H9 (cell line): ENCODE results near the gene VPS4A. TPM values are rescaled to one million over a fixed set of nuclear protein-coding genes. Genes with fewer than 3 reads are reported as not detected.

Experiments
- DNase-seq: peaks from one replicate; pipeline ENCODE4 v3.0.0-alpha.2; 2017
- H2AFZ ChIP-seq: one replicate; pipeline ENCODE4 v1.6.1; 2013; ENCODE audit warnings: mild to moderate bottlenecking, low read length, control low read depth, moderate library complexity
- H2AK5ac ChIP-seq: 2 replicates; pipeline ENCODE4 v1.6.1; 2013; ENCODE audit warnings: low read length, control low read depth, mixed read lengths; ENCODE audit not compliant: insufficient read length
- H2BK120ac ChIP-seq: one replicate; pipeline ENCODE4 v1.6.1; 2013; ENCODE audit warnings: low read depth, mild to moderate bottlenecking, low read length, control low read depth, inconsistent platforms; ENCODE audit not compliant: poor library complexity, severe bottlenecking
- H2BK12ac ChIP-seq: 2 replicates; pipeline ENCODE4 v1.6.1; 2013; ENCODE audit warnings: low read length, control low read depth, mixed read lengths, low read depth; ENCODE audit not compliant: insufficient read length
- H2BK15ac ChIP-seq: 2 replicates; pipeline ENCODE4 v1.6.1; 2013; ENCODE audit warnings: low read depth, low read length, control low read depth
- H2BK20ac ChIP-seq: one replicate; pipeline ENCODE4 v1.6.1; 2013; ENCODE audit warnings: low read depth, mild to moderate bottlenecking, low read length, control low read depth, inconsistent platforms; ENCODE audit not compliant: poor library complexity, severe bottlenecking
- H2BK5ac ChIP-seq: 2 replicates; pipeline ENCODE4 v1.6.1; 2013; ENCODE audit warnings: low read length, control low read depth, mixed read lengths; ENCODE audit not compliant: insufficient read length
- H3K14ac ChIP-seq: 2 replicates; pipeline ENCODE4 v1.6.1; 2013; ENCODE audit warnings: low read length, control low read depth; ENCODE audit not compliant: insufficient read depth
- H3K18ac ChIP-seq: 2 replicates; pipeline ENCODE4 v1.6.1; 2013; ENCODE audit warnings: low read depth, mild to moderate bottlenecking, mixed read lengths, low read length, control low read depth; ENCODE audit not compliant: insufficient read length
- H3K23ac ChIP-seq: 2 replicates; pipeline ENCODE4 v1.6.1; 2013; ENCODE audit warnings: low read length, control low read depth, mixed read lengths, low read depth; ENCODE audit not compliant: insufficient read length
- H3K23me2 ChIP-seq: 2 replicates; pipeline ENCODE4 v1.6.1; 2013; ENCODE audit warnings: low read depth, mild to moderate bottlenecking, mixed read lengths, low read length, control low read depth; ENCODE audit not compliant: insufficient read length, poor library complexity, severe bottlenecking
- H3K27ac ChIP-seq: 2 replicates; pipeline ENCODE4 v1.5.1; 2013; ENCODE audit warnings: low read length, control low read depth, mixed read lengths, low read depth; ENCODE audit not compliant: insufficient read length
- H3K27me3 ChIP-seq: 2 replicates; pipeline ENCODE4 v1.6.1; 2013; ENCODE audit warnings: low read length, control low read depth, inconsistent platforms; ENCODE audit not compliant: insufficient read depth
- H3K4ac ChIP-seq: 2 replicates; pipeline ENCODE4 v1.6.1; 2013; ENCODE audit warnings: low read depth, mild to moderate bottlenecking, control low read depth, inconsistent platforms, low read length, moderate library complexity
- H3K4me1 ChIP-seq: 2 replicates; pipeline ENCODE4 v1.6.1; 2013; ENCODE audit warnings: low read length, control low read depth, inconsistent platforms; ENCODE audit not compliant: insufficient read depth
- H3K4me2 ChIP-seq: 2 replicates; pipeline ENCODE4 v1.6.1; 2013; ENCODE audit warnings: low read length, control low read depth, mixed read lengths; ENCODE audit not compliant: insufficient read length, insufficient read depth
- H3K56ac ChIP-seq: 2 replicates; pipeline ENCODE4 v1.6.1; 2013; ENCODE audit warnings: low read depth, mild to moderate bottlenecking, mixed read lengths, low read length, control low read depth; ENCODE audit not compliant: insufficient read length
- H3K79me1 ChIP-seq: 2 replicates; pipeline ENCODE4 v1.6.1; 2013; ENCODE audit warnings: low read depth, mild to moderate bottlenecking, moderate library complexity, low read length, control low read depth, inconsistent platforms; ENCODE audit not compliant: insufficient read depth, poor library complexity, severe bottlenecking
- H3K79me2 ChIP-seq: 2 replicates; pipeline ENCODE4 v1.6.1; 2013; ENCODE audit warnings: low read length, control low read depth, inconsistent platforms; ENCODE audit not compliant: insufficient read depth
- H3K9ac ChIP-seq: 2 replicates; pipeline ENCODE4 v1.6.1; 2013; ENCODE audit warnings: low read length, control low read depth, mixed read lengths; ENCODE audit not compliant: insufficient read length; ENCODE audit errors: extremely low read depth
- H3K9me3 ChIP-seq: one replicate; pipeline ENCODE4 v1.6.1; 2013; ENCODE audit warnings: low read depth, low read length, inconsistent platforms; ENCODE audit not compliant: control insufficient read depth
- H3T11ph ChIP-seq: one replicate; pipeline ENCODE4 v1.6.1; 2013; ENCODE audit warnings: mild to moderate bottlenecking, low read length, control low read depth, inconsistent platforms
- H4K20me1 ChIP-seq: one replicate; pipeline ENCODE4 v1.6.1; 2013; ENCODE audit not compliant: control insufficient read depth, insufficient read length, insufficient read depth
- H4K5ac ChIP-seq: 2 replicates; pipeline ENCODE4 v1.6.1; 2013; ENCODE audit warnings: low read depth, mild to moderate bottlenecking, mixed read lengths, low read length, control low read depth; ENCODE audit not compliant: insufficient read length
- H4K8ac ChIP-seq: replicated peaks from 2 replicates; pipeline ENCODE4 v1.6.1; 2013; ENCODE audit warnings: low read length, control low read depth, mixed read lengths, low read depth; ENCODE audit not compliant: insufficient read length
- H4K91ac ChIP-seq: 2 replicates; pipeline ENCODE4 v1.6.1; 2013; ENCODE audit warnings: low read depth, mild to moderate bottlenecking, moderate library complexity, mixed read lengths, low read length, control low read depth; ENCODE audit not compliant: insufficient read length
- H3K27ac Mint-ChIP-seq, 3 experiments: 2 replicates in 2 of 3; 3 replicates in 1 of 3; pipeline ENCODE4 v1.8.0; 2020 to 2021; ENCODE audit warnings: mixed read lengths in 3 of 3, mild to moderate bottlenecking in 1 of 3, moderate library complexity in 1 of 3
- H3K27me3 Mint-ChIP-seq: 2 replicates; pipeline ENCODE4 v1.8.0; 2021; ENCODE audit warnings: low read depth, mild to moderate bottlenecking, moderate library complexity, mixed read lengths
- H3K36me3 Mint-ChIP-seq, 3 experiments: 2 replicates in 2 of 3; 3 replicates in 1 of 3; pipeline ENCODE4 v1.8.0; 2020 to 2021; ENCODE audit warnings: low read depth in 3 of 3, mixed read lengths in 3 of 3; ENCODE audit not compliant: insufficient read depth in 1 of 3
- H3K4me1 Mint-ChIP-seq, 2 experiments: 2 replicates each; pipeline ENCODE4 v1.8.0; 2020; ENCODE audit warnings: mixed read lengths in 2 of 2
- H3K4me3 Mint-ChIP-seq, 2 experiments: 2 replicates in 1 of 2; 3 replicates in 1 of 2; pipeline ENCODE4 v1.8.0; 2020 to 2021; ENCODE audit warnings: mild to moderate bottlenecking in 2 of 2, mixed read lengths in 2 of 2, moderate library complexity in 1 of 2
- H3K9me3 Mint-ChIP-seq, 2 experiments: 2 replicates in 1 of 2; 3 replicates in 1 of 2; pipeline ENCODE4 v1.8.0; 2020; ENCODE audit warnings: mild to moderate bottlenecking in 2 of 2, mixed read lengths in 2 of 2, moderate library complexity in 1 of 2
- CTCF ChIP-seq: fragments of 200-600 bp; sonication (generic); conservative IDR thresholded peaks from 3 replicates; pipeline ENCODE4 v1.8.0; 2021; ENCODE audit warnings: antibody characterized with exemption, mild to moderate bottlenecking
- WGBS: extraction: QIAGEN DNeasy Blood & Tissue Kit; methylation state at CpG from one replicate; pipeline ENCODE4 v1.1.7; 2013; ENCODE audit warnings: missing lambda C conversion rate, low lambda C conversion rate, mixed read lengths; ENCODE audit not compliant: insufficient read length; ENCODE audit errors: extremely low coverage; 5-methylcytosine and 5-hydroxymethylcytosine counted together
- total RNA-seq: library from RNA; stranded (reverse); gene quantifications from 2 replicates; pipeline ENCODE4 v1.2.1, GENCODE V29; 2021

VPS4A gene
- total RNA-seq, 1 experiment from 2014 or later: 27.1 TPM

- no peak overlapping the region for H3K4me2 ChIP-seq
- H3K79me2 ChIP-seq: no peaks in the 10 kb centered on the region
- no peak overlapping the region for H3K4ac ChIP-seq
- no peak for DNase-seq
- no peak overlapping the region for H4K91ac ChIP-seq
- no peak overlapping the region for H2BK15ac ChIP-seq
- H3K4me1 Mint-ChIP-seq: no peaks in the 10 kb centered on the region
- H3K14ac ChIP-seq: no peak overlapping the region
- no peak overlapping the region for H2AFZ ChIP-seq
- H3K27ac Mint-ChIP-seq: no peak overlapping the region; a peak in 1 of 7 replicates
- no peaks in the 10 kb centered on the region for H3K27me3 ChIP-seq
- no peak overlapping the region for H3K18ac ChIP-seq
- no peaks in the 10 kb centered on the region for H3K79me1 ChIP-seq
- H3K27ac ChIP-seq: no peak overlapping the region
- no peak overlapping the region for H2BK120ac ChIP-seq
- no peak overlapping the region for H2BK12ac ChIP-seq
- H3K27me3 Mint-ChIP-seq: no peaks in the 10 kb centered on the region
- H3K9ac ChIP-seq: no peak overlapping the region
- TF ChIP-seq CTCF: no peak
- H3K56ac ChIP-seq: no peak overlapping the region
- peaks cover 4 to 18% (median 8%) of the 10 kb centered on the region in 3 experiments for H3K36me3 Mint-ChIP-seq
- no peaks in the 10 kb centered on the region for H3K9me3 ChIP-seq
- H2BK20ac ChIP-seq: no peak overlapping the region
- no peaks in the 10 kb centered on the region for H3K23me2 ChIP-seq
- no peak overlapping the region for H3K4me3 Mint-ChIP-seq
- no peak overlapping the region for H4K8ac ChIP-seq
- H3K9me3 Mint-ChIP-seq: no peaks in the 10 kb centered on the region
- no CpG with 5 or more reads among the region's 6 CpGs for WGBS
- H2BK5ac ChIP-seq: no peak overlapping the region
- H3K4me1 ChIP-seq: no peaks in the 10 kb centered on the region
- no peak overlapping the region for H2AK5ac ChIP-seq
- H3T11ph ChIP-seq: no peak overlapping the region
- no peak overlapping the region for H4K5ac ChIP-seq
- no peaks in the 10 kb centered on the region for H4K20me1 ChIP-seq
- no peak overlapping the region for H3K23ac ChIP-seq
Measured at GRCh38 chr16:69348222-69348621, 37.1 kb downstream of the VPS4A start.
